GM21381 (cell line): ENCODE results near the gene LSG1.

Source experiments
- ATAC-seq: cut with Tn5 transposase; IDR thresholded peaks from one replicate; pipeline ENCODE4 v1.9.1; 2021; ENCODE audit warnings: mild to moderate bottlenecking, moderate library complexity; ENCODE audit not compliant: unreplicated experiment

The LSG1 gene

GRCh38 chr3:194671900-194672808 lies at the start of gene LSG1:
Gene LSG1 (minus strand): TSS chr3:194672191. CDS start chr3:194672162, 29 bp downstream.
- ATAC-seq, result peak; percentile 85

GRCh38 chr3:194720048-194720447 lies 48.1 kb upstream of the LSG1 start:
- ATAC-seq, result no peak

- ATAC-seq, result no peak
Measured at GRCh38 chr3:194718079-194718478, 46.1 kb upstream of the LSG1 start.

- ATAC-seq, result no peak
Measured at GRCh38 chr3:194715022-194715800, 43.2 kb upstream of the LSG1 start.

GRCh38 chr3:194714564-194714963 lies 42.6 kb upstream of the LSG1 start:
- ATAC-seq, result no peak

GRCh38 chr3:194714137-194714455 lies 42.1 kb upstream of the LSG1 start:
- ATAC-seq, result no peak

GRCh38 chr3:194713299-194714136 lies 41.5 kb upstream of the LSG1 start:
- ATAC-seq, result no peak

DNA sequence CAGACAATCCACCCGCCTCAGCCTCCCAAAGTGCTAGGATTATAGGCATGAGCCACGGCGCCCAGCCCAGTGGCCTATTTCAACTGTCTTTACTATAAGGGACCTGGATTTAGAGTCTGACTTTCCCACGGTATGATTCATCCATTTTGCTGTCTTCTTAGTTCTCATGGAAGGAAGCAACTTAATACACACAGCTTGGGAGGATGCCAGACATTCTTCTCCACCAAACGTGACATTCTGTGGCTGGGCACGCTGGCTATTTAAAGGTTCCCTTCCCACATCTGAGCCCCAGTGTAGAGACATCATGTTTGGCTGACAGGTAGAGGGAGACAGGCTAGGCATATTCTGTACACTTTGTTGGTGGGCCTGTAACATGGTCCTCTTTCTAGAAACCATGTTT lies 39.9 kb upstream of the LSG1 start:
- no peak for ATAC-seq

DNA sequence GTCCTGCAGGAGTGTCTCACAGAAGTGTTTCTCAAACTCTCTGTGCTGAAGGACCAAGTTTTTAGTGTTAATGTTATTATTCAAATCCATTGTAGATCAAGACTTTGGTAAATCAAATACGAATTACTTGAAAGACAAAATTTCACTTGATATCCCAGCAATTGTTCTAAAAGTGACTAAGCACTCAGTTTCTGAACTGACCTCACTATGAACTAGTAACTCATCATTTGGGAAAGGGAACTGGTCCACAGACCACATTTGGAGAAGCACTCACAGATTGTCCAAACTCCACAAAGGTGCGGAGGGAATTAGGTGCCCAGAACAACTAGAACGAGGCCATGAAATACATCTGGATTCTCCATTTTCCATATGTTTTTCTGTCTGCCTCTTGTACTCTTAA lies 39.3 kb upstream of the LSG1 start:
- no peak for ATAC-seq

GRCh38 chr3:194707147-194707540 lies 35.2 kb upstream of the LSG1 start:
- no peak for ATAC-seq

- ATAC-seq, result no peak
Measured at GRCh38 chr3:194705761-194706160, 33.8 kb upstream of the LSG1 start.

DNA sequence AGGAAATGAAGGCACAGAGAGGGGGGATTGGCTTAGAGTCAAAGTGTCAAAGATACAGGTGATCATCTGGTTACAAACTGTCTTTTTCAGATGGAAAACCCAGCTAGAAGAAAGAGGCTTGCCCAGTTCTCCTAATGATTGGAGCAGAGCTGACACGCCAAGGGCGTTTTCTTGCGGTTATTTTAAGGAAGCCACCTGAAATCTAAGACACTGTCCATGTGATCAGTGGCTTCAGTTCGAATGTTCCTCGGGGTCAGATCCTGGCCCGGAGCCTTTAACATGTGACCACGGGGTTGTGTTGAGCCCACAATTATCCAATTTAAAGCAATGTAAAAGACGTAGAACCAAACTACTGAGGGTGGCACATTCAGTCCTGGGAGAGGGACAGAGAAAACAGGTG lies 33.2 kb upstream of the LSG1 start:
- no peak for ATAC-seq

DNA sequence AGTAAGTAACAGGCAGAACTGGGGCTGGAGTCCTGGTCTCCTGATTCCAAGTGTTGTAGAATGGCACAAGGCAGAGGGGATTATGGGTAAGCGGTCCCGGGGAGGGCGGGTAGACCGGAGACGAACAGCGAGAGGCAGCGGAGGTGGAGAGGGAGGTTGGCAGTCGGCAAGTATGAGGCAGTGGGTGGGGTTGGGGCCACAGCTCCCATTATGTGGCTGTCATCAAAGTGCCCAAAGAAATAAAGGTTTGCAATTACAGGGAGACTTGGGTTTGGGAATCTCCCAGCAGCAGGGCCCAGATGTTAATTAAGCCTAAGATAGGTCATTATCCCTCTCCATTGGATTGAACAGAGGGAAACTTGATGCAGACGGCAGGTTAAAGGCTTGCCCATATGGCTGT lies 30.6 kb upstream of the LSG1 start:
- no peak for ATAC-seq

- no peak for ATAC-seq
Measured at GRCh38 chr3:194696702-194697101, 24.7 kb upstream of the LSG1 start.

DNA sequence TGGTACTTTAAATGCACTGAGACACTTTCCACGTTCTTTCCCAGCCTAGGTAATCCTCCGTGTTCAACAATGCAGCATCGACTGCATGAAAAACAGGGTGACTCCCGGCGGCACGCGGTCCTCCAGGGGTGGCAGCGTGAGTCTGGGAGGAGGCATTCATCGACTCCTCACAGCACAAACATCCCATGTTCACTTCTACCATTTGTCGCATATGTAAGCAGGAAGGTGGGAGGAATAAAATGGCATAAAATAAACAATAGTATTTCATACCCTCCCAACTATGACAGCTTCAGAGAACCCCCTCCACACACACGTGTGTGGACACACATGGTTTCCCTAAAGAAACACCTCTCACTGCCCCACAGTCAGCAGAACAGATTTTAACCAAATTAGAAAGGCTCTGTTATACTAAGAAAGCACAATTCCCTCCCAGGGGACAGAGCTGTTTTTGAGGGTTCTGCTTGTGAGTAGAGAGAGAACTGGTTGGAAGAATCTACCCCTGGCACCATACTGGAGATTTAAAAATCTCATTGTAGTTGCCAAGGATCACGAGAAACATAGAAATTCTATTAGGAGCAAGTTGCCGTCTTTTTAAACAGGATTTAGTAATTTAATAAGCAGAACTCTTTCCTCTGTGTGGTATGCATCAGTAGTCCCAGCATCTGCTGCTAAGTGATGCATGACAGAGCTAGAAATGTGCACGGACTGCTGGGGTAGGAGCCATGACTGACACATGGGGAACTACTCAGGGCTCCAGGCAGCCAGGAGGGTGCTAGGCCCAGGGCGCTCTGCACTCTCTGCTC lies 19.7 kb upstream of the LSG1 start:
- peak; percentile 54 for ATAC-seq

GRCh38 chr3:194690501-194691372 lies 18.7 kb upstream of the LSG1 start:
- no peak for ATAC-seq

GRCh38 chr3:194689493-194689944 lies 17.5 kb upstream of the LSG1 start:
- no peak for ATAC-seq

DNA sequence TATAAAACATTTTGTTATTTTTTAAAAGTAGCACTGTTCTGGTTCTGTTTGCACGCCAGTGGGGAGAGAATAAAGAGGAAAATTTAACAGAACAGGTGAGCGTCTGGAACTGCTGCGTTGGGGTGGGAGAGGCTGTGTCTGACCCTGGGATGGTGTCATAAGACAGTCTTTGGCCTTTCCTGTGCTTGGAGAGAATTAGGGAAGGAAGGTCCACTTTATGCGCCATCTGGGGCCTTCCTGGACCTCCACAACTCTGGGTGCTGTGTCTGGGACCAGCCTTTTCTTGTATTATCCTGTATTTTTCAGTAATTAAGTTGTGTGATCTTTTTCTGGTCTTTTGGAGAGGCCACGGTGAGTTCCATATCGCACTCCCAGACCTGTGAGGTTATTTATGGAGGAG lies 17.0 kb upstream of the LSG1 start:
- ATAC-seq, result no peak

- ATAC-seq, result no peak
Measured at GRCh38 chr3:194688200-194688740, 16.3 kb upstream of the LSG1 start.
